HG02759 (cell line): ENCODE results near the gene NTS.

Source experiments
- ATAC-seq: cut with Tn5 transposase; IDR thresholded peaks from one replicate; pipeline ENCODE4 v1.9.1; 2021; ENCODE audit warnings: mild to moderate bottlenecking, moderate library complexity; ENCODE audit not compliant: unreplicated experiment

Gene NTS

DNA sequence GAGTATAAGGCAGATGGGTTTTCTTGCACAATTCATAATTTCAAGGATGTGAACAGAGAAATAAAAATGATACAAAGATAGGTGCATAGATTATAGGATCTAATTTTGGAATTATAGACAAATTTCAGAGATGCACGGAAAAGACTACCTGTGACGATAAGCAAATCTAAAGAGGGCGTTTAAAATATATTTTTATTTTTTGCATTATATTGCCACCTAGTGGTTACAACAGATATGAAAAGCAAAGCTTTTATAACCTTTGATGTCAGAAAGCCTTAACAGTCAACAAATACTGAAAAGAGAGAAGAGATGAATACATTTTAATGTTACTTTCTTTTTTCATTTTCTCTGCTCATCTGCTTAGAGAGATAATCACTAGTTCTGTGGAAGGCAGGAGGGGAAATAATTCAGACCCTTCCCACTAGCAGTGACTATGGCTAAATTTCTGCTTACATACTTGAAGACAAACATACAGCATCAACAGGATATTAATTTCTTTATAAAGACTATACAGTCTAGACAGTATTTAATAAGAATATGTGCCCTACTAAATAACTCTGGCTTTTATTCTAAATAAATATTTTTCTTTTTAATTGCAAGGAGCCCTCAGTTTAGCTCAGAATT lies 46.3 kb downstream of the NTS start:
- peak; percentile 68 for ATAC-seq

DNA sequence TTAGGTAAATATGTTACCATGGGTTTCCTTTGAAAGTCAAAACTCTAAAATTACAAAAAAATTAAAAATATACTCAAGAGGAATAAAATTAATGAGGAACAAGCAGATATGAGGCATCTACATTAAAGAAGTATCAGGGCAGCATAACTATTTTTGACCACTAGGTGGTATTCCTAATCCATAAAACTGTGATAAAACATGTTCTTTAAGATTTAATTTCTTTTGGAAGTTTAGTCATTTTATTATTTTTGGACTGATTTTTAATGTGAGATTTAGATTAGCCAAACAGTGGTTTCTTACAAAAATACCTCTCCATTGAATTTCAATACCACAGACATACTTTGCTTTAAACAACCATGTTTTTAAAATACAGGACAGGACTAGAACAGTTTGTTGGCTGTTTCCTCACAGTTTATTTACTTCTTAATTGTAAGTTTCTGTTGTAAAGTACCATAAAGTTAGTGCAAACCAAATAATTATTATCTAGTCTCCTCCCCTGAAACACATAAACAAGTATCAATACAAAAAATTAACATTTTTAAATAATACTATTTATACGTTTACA lies 49.8 kb downstream of the NTS start:
- no peak for ATAC-seq

DNA sequence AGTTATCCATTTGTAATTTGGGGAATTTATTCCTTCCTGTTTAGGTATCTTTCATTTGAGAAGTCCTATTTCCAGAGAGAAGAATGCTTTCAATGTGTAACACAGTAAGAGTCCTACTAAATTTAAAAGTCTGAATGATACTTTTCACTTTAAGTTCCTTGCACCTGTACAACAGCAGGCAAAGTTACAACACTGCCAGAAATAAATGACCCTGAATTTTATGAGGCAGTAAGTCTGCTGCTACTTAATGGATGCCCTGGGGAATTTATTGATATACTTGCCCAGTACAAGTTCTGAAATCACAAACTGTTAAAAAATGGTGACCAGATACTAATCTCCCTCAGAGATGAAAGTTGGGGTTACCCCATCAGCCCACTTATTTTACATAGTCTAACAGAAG lies 53.1 kb downstream of the NTS start:
- ATAC-seq, result no peak
